Measurements from ENCODE around the gene WDR12. TPM values are rescaled to one million over a fixed set of nuclear protein-coding genes. Genes with fewer than 3 reads are reported as not detected.

The WDR12 gene
- total RNA-seq, 1 experiment from 2014 or later, result 129 TPM

DNA sequence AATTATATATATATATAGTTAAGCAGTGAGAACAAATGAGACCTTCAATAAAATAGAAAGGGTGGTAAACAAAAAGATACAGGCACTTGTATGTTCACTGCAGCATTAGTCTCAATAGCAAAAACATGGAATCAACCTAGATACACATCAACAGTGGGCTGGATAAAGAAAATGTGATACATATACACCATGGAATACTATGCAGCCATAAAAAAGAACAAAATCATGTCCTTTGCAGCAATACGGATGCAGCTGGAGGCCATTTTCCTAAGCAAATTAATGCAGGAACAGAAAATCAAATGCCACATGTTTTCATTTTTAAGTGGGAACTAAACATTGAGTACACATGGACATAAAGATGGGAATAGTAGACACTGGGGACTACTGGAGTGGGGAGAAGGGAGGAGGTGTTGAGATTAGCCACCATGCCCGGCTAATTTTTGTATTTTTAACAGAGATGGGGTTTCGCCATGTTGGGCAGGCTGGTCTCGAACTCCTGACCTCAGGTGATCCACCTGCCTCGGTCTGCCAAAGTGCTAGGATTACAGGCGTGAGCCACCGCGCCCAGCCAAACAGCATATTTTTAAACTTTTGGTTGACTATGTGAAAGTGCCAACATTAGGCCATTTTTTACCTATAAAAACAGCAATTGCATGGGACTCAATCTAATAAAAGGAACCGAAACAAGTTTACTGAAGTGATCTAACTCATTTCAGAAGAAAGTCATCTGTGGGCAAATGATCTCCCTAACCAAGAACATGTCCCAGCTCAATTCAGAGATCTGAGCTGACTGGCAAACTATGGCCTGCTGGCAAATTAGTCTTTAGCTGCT, 63.6 kb downstream of the WDR12 start:
- Histone ChIP-seq H3K4me1 (ENCODE audit: low read length) (peaks cover 5% of the 10 kb centered on the region), H3K4me3 (ENCODE audit: low read length) (no peak overlapping the region), H3K27ac (ENCODE audit: low read length) (no peak overlapping the region), H3K36me3 (ENCODE audit: insufficient read depth, low read length) (no peaks in the 10 kb centered on the region; the same call in 1 of the 2 replicates), H3K79me2 (ENCODE audit: low read length) (0 out of 2 replicates have a peak, but pooled peaks cover 2% of the 10 kb centered on the region), H3K27me3 (ENCODE audit: low read length) (no peaks in the 10 kb centered on the region), H3K4me2 (ENCODE audit: low read depth, low read length, poor library complexity, severe bottlenecking) (peak overlapping the region; percentile 15), H4K20me1 (ENCODE audit: insufficient read depth, low read depth, low read length) (no peaks in the 10 kb centered on the region), H3K9ac (ENCODE audit: low read length) (no peak overlapping the region), H3K9me3 (ENCODE audit: low read length) (peaks cover 15% of the 10 kb centered on the region), H2AFZ (ENCODE audit: low read length) (no peak overlapping the region), H3K9me2 (replicated peaks; ENCODE audit: insufficient read depth, low read length) (no peaks in the 10 kb centered on the region)
- peak; percentile 55 for DNase-seq

DNA sequence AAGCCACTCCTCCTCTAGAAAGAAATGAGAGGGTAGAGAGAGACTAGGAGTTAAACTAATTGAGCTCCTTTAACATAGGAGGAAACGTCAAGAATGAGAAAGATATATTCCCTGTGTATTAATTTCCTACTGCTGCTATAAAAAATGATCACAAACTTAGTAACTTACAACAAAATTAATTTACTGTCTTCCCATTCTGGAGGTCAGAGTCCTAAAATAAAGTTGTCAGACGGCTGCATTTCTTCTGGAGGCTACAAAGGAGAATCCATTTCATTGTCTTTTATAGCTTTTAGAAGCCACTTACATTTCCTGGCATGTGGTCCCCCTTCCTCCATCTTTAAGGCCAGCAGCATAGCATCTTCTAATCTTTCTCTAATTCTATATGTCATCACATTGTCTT, 66.8 kb downstream of the WDR12 start:
- Histone ChIP-seq H3K9me3 (ENCODE audit: low read length) (peaks cover 25% of the 10 kb centered on the region), H3K4me3 (ENCODE audit: low read length) (no peak overlapping the region), H3K4me2 (ENCODE audit: low read depth, low read length, poor library complexity, severe bottlenecking) (no peak overlapping the region), H3K27me3 (ENCODE audit: low read length) (no peaks in the 10 kb centered on the region), H2AFZ (ENCODE audit: low read length) (no peak overlapping the region), H4K20me1 (ENCODE audit: insufficient read depth, low read depth, low read length) (no peaks in the 10 kb centered on the region), H3K9ac (ENCODE audit: low read length) (no peak overlapping the region), H3K36me3 (ENCODE audit: insufficient read depth, low read length) (no peaks in the 10 kb centered on the region; the same call in 1 of the 2 replicates), H3K4me1 (ENCODE audit: low read length) (peaks cover 5% of the 10 kb centered on the region), H3K9me2 (replicated peaks; ENCODE audit: insufficient read depth, low read length) (no peaks in the 10 kb centered on the region), H3K27ac (ENCODE audit: low read length) (no peak overlapping the region), H3K79me2 (ENCODE audit: low read length) (0 out of 2 replicates have a peak, but pooled peaks cover 2% of the 10 kb centered on the region)
- no peak for DNase-seq

DNA sequence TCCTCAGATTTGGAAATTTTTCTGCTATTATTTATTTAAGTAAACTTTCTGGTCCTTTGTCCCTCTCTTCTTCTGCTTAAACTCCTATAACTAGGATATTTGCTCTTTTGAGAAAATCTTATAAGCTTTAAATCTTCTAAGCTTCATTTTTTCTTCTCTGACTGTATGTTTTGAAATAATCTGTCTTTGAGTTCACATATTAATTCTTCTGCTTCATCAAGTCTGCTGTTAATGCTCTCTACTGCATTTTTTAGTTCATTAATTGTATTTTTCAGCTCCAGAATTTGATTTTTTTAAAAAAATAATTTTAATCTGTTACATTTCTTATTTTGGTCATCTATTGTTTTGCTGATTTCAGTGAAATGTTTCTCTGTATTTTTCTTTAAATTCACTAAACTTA, 68.8 kb downstream of the WDR12 start:
- Histone ChIP-seq H3K4me1 (ENCODE audit: low read length) (no peaks in the 10 kb centered on the region), H3K9me3 (ENCODE audit: low read length) (peaks cover 25% of the 10 kb centered on the region), H3K4me2 (ENCODE audit: low read depth, low read length, poor library complexity, severe bottlenecking) (no peak overlapping the region), H3K4me3 (ENCODE audit: low read length) (no peak overlapping the region), H3K9ac (ENCODE audit: low read length) (no peak overlapping the region), H3K27me3 (ENCODE audit: low read length) (no peaks in the 10 kb centered on the region), H2AFZ (ENCODE audit: low read length) (no peak overlapping the region), H3K27ac (ENCODE audit: low read length) (no peak overlapping the region), H3K36me3 (ENCODE audit: insufficient read depth, low read length) (no peaks in the 10 kb centered on the region; the same call in 1 of the 2 replicates), H3K79me2 (ENCODE audit: low read length) (0 out of 2 replicates have a peak, but pooled peaks cover 2% of the 10 kb centered on the region), H3K9me2 (replicated peaks; ENCODE audit: insufficient read depth, low read length) (no peaks in the 10 kb centered on the region), H4K20me1 (ENCODE audit: insufficient read depth, low read depth, low read length) (no peaks in the 10 kb centered on the region)
- no peak for DNase-seq

DNA sequence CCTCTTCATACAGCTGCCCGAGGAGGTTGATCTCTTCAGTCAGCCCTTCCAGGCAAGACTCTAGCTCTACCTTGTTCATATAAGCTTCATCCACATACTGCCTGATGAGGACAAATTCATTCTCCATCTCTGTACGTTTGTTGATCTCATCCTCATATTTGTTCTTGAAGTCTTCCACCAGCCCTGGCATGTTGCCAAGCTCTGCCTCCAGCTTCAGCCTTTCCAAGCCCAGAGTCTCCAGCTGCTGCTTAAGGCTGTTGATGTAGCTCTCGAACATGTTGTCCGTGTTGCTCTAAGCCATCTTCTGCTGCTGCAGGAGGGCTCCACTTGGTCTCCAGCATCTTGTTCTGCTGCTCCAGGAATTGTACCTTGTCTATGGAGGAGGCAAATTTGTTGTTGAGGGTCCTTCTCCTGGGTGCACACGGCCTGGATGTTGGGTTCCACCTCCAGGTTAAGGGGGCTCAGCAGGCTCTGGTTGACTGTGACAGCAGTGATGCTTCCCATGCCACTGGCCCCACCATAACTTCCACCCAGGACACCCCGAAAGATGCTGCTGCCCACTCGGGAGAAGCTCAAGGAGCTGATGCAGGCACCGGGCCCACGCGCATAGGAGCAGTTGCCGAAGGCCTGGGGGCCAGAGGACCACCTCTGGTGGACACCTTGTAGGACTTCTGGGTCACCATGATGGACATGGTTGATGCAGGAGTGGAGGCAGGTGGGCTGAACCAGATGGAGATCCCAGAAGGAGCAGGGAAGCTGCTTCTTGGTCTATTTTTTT, 70.2 kb downstream of the WDR12 start:
- no peak for DNase-seq
- Histone ChIP-seq H3K9ac (ENCODE audit: low read length) (no peak overlapping the region), H3K4me3 (ENCODE audit: low read length) (no peak overlapping the region), H3K4me1 (ENCODE audit: low read length) (no peaks in the 10 kb centered on the region), H2AFZ (ENCODE audit: low read length) (no peak overlapping the region), H4K20me1 (ENCODE audit: insufficient read depth, low read depth, low read length) (no peaks in the 10 kb centered on the region), H3K9me2 (replicated peaks; ENCODE audit: insufficient read depth, low read length) (no peaks in the 10 kb centered on the region), H3K36me3 (ENCODE audit: insufficient read depth, low read length) (no peaks in the 10 kb centered on the region; the same call in 1 of the 2 replicates), H3K27ac (ENCODE audit: low read length) (no peak overlapping the region), H3K79me2 (ENCODE audit: low read length) (0 out of 2 replicates have a peak, but pooled peaks cover 2% of the 10 kb centered on the region), H3K27me3 (ENCODE audit: low read length) (no peaks in the 10 kb centered on the region), H3K9me3 (ENCODE audit: low read length) (peaks cover 25% of the 10 kb centered on the region), H3K4me2 (ENCODE audit: low read depth, low read length, poor library complexity, severe bottlenecking) (no peak overlapping the region)

DNA sequence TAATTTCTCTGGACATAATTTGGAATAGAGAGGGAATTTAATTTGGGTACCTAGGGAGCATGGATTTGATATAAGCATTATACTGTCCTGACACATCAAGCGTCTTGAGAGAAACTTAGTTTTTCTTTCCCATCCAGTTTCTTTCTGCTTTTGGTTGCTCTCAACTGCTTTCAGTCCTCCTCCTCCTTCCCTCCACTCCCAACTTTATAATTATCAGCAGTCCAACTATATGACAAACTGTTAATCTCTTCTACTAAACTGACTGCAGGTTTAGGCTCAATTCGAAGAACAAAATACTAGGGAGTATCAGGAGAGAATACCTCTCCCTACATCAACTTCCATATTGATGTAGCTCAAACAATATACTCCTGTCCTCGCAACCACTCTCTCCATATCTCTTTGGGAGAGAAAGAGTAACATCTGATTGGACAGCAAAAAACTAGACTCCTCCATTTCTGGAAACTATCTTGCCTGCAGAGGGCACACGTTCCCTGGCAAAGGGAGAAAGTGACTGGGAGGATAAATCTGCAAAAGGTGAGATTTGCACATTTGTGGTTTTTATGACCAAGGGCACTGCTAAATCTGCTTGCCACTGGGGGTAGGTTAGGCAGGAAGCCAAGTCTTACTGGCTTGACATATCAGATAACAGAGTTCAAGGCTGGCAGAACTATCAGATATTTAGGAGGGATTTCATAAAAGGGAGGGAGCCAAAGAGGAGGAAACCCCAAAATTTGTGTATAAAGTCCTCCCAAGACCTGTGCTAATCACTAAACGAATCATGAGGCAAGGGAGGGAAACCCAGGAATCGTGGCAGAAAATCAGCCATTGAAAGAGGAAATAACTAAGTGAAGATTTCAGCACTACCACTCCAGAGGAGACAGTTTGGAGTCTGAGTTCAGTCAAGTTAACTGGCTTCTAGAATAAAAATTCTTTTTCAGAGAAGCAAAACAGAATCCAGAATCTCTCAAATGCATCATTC, 79.9 kb downstream of the WDR12 start:
- H3K9me2 ChIP-seq (replicated peaks; ENCODE audit: insufficient read depth, low read length), result no peaks in the 10 kb centered on the region
- no peaks in the 10 kb centered on the region for H3K9me3 ChIP-seq (ENCODE audit: low read length)
- DNase-seq, result peak; percentile 93
- no peaks in the 10 kb centered on the region for H4K20me1 ChIP-seq (ENCODE audit: insufficient read depth, low read depth, low read length)
- no peaks in the 10 kb centered on the region for H3K27me3 ChIP-seq (ENCODE audit: low read length)
- H3K4me3 ChIP-seq (ENCODE audit: low read length), result peak overlapping the region; percentile 43; the same call in 1 of the 2 replicates
- H3K27ac ChIP-seq (ENCODE audit: low read length), result no peak overlapping the region
- no peaks in the 10 kb centered on the region for H3K36me3 ChIP-seq (ENCODE audit: insufficient read depth, low read length)
- H3K9ac ChIP-seq (ENCODE audit: low read length), result peak overlapping the region; percentile 38; the same call in 1 of the 2 replicates
- H3K4me1 ChIP-seq (ENCODE audit: low read length), result peaks cover 16% of the 10 kb centered on the region
- no peaks in the 10 kb centered on the region for H3K79me2 ChIP-seq (ENCODE audit: low read length)
- no peak overlapping the region for H2AFZ ChIP-seq (ENCODE audit: low read length)
- peak overlapping the region; percentile 71 for H3K4me2 ChIP-seq (ENCODE audit: low read depth, low read length, poor library complexity, severe bottlenecking)

DNA sequence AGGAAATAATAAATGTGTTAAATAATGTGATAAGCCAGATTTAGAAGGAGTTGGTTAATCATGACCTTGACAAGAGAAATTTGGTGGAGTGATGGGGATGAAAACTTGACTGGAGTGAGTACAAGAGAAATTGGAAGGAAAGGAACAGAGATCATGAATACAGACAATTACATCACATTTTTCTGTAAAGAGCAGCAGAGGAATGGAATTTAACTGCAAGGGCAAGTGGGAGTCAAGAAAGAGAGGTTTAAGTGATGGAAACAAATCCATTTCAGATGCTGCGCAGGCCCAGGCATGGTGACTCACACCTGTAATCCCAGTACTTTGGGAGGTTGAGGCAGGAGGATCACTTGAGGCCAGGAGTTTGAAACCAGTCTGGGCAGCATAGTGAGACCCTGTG, 86.6 kb downstream of the WDR12 start:
- Histone ChIP-seq H3K27me3 (ENCODE audit: low read length) (no peaks in the 10 kb centered on the region), H3K9ac (ENCODE audit: low read length) (no peak overlapping the region), H3K4me2 (ENCODE audit: low read depth, low read length, poor library complexity, severe bottlenecking) (no peak overlapping the region), H4K20me1 (ENCODE audit: insufficient read depth, low read depth, low read length) (no peaks in the 10 kb centered on the region), H3K36me3 (ENCODE audit: insufficient read depth, low read length) (no peaks in the 10 kb centered on the region), H3K79me2 (ENCODE audit: low read length) (no peaks in the 10 kb centered on the region), H3K4me1 (ENCODE audit: low read length) (peaks cover 4% of the 10 kb centered on the region; the same call in 1 of the 2 replicates), H3K4me3 (ENCODE audit: low read length) (no peak overlapping the region), H3K9me2 (replicated peaks; ENCODE audit: insufficient read depth, low read length) (no peaks in the 10 kb centered on the region), H3K9me3 (ENCODE audit: low read length) (no peaks in the 10 kb centered on the region), H3K27ac (ENCODE audit: low read length) (no peak overlapping the region), H2AFZ (ENCODE audit: low read length) (no peak overlapping the region)
- DNase-seq, result no peak
